ENCODE results near the gene LGMN. TPM values are rescaled to one million over a fixed set of nuclear protein-coding genes. Genes with fewer than 3 reads are reported as not detected.

Gene LGMN
- total and polyA plus RNA-seq, 9 of the 15 experiments (the other 6 are each of a cell fraction or from before 2014, with no cell fraction given), result 0.05 to 1.4 (median 0.43) TPM; not detected in 2

DNA sequence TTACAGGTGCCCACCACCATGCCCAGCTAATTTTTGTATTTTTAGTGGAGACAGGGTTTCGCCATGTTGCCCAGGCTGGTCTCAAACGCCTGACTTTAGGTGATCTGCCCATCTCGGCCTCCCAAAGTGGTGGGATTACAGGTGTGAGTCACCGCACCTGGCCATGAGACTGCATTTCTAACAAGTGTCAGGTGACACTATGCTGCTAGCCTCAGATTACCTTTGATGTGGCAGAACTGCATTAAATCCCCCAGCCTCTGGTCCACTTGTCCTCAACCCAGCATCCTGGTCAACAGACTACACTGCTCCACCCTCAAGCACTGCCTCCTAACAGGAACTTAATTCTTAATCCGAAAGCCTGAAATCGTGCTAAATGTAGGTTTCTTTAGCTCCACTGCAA is 13.1 kb downstream of the LGMN start:
- no TSS peak for BruUV-seq (replicated peaks)
- H3K9me3 ChIP-seq (replicated peaks; ENCODE audit: control insufficient read depth, insufficient read depth, low read depth, low read length), result no peaks in the 10 kb centered on the region
- ChIA-PET CTCF (ENCODE audit: low intra/inter-chr PET ratio) (no interaction called here), POLR2A (no interaction called here)
- no peak overlapping the region for H3K9ac ChIP-seq (ENCODE audit: insufficient read depth in 1 of 2, low read depth in 2 of 2, low read length in 2 of 2)
- WGBS (ENCODE audit: insufficient coverage, low coverage, missing lambda C conversion rate), result 31% methylated on average over 6 of the region's 6 CpGs
- intact Hi-C loops (cut with micrococcal nuclease), result no loop called here
- H3K4me2 ChIP-seq (ENCODE audit: insufficient read depth, low read length), result no peak overlapping the region
- H3K4me1 ChIP-seq (replicated peaks in 1 of 2; ENCODE audit: control insufficient read depth in 2 of 2, insufficient read depth in 2 of 2, low read length in 2 of 2), result peaks cover 0 to 12% of the 10 kb centered on the region in 2 experiments; a peak in 3 of 5 replicates
- H3K9me1 ChIP-seq (ENCODE audit: control insufficient read depth, insufficient read depth, low read length), result no peaks in the 10 kb centered on the region
- DNase-seq (ENCODE audit: extremely low read depth in 1 of 4, low spot score in 3 of 4) (no peak), ATAC-seq (no peak), FAIRE-seq (no peak)
- no peak overlapping the region for H3K27ac ChIP-seq (ENCODE audit: extremely low read depth, low read depth, low read length)
- no peaks in the 10 kb centered on the region for H4K20me1 ChIP-seq (replicated peaks; ENCODE audit: control insufficient read depth, insufficient read depth, low read length)
- no peak overlapping the region for H2AFZ ChIP-seq (ENCODE audit: low read depth, low read length)
- no peaks in the 10 kb centered on the region for H3K79me2 ChIP-seq (ENCODE audit: control insufficient read depth, insufficient read depth, low read length)
- no peak overlapping the region for H3K4me3 ChIP-seq
- TF ChIP-seq LEF1 (IDR thresholded peaks at IDR 0.05) (no peak), ZNF79 (CRISPR knock-in tag; IDR thresholded peaks at IDR 0.05; ENCODE audit: low read depth) (no peak), NFXL1 (CRISPR knock-in tag; IDR thresholded peaks at IDR 0.05) (no peak), ZFPM2 (CRISPR knock-in tag; IDR thresholded peaks at IDR 0.05) (no peak), STAT5A (IDR thresholded peaks at IDR 0.05; ENCODE audit: borderline replicate concordance, low read length) (no peak), TCFL5 (CRISPR knock-in tag; conservative IDR thresholded peaks at IDR 0.05) (no peak), HNRNPL (IDR thresholded peaks at IDR 0.05; ENCODE audit: low read depth, low read length) (no peak)
- TF ChIP-seq, protein P1, sequence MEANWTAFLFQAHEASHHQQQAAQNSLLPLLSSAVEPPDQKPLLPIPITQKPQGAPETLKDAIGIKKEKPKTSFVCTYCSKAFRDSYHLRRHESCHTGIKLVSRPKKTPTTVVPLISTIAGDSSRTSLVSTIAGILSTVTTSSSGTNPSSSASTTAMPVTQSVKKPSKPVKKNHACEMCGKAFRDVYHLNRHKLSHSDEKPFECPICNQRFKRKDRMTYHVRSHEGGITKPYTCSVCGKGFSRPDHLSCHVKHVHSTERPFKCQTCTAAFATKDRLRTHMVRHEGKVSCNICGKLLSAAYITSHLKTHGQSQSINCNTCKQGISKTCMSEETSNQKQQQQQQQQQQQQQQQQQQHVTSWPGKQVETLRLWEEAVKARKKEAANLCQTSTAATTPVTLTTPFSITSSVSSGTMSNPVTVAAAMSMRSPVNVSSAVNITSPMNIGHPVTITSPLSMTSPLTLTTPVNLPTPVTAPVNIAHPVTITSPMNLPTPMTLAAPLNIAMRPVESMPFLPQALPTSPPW (CRISPR knock-in tag; IDR thresholded peaks at IDR 0.05), result no peak
- TF ChIP-seq, protein P2, sequence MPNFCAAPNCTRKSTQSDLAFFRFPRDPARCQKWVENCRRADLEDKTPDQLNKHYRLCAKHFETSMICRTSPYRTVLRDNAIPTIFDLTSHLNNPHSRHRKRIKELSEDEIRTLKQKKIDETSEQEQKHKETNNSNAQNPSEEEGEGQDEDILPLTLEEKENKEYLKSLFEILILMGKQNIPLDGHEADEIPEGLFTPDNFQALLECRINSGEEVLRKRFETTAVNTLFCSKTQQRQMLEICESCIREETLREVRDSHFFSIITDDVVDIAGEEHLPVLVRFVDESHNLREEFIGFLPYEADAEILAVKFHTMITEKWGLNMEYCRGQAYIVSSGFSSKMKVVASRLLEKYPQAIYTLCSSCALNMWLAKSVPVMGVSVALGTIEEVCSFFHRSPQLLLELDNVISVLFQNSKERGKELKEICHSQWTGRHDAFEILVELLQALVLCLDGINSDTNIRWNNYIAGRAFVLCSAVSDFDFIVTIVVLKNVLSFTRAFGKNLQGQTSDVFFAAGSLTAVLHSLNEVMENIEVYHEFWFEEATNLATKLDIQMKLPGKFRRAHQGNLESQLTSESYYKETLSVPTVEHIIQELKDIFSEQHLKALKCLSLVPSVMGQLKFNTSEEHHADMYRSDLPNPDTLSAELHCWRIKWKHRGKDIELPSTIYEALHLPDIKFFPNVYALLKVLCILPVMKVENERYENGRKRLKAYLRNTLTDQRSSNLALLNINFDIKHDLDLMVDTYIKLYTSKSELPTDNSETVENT (CRISPR knock-in tag; IDR thresholded peaks at IDR 0.05), result no peak
- in situ Hi-C loops (cut with MboI), result no loop called here
- peaks cover 0 to 6% of the 10 kb centered on the region in 2 experiments; a peak in 1 of 5 replicates for H3K27me3 ChIP-seq (ENCODE audit: control insufficient read depth in 2 of 2, insufficient read depth in 2 of 2, low read length in 2 of 2)
- no peaks in the 10 kb centered on the region for H3K36me3 ChIP-seq (ENCODE audit: control insufficient read depth, insufficient read depth, low read length)
